Left lung (tissue), 10 donors: ENCODE data around the gene TRMT13. TPM values are rescaled to one million over a fixed set of nuclear protein-coding genes. Genes with fewer than 3 reads are reported as not detected.
A peak's percentile ranks its signal among the peaks of the same experiment; 100 is the strongest.
"Not testable (repeated sequence)": the region's sequence is repeated elsewhere in the genome, so short reads cannot be mapped to it uniquely, and the experiment has no call there.

Experiments used
- ATAC-seq: fragments of 200-7000 bp; cut with Tn5 transposase; one replicate; pipeline ENCODE4 v1.9.1; 2020; ENCODE audit warnings: moderate library complexity
- DNase-seq, 4 donors: peaks; one replicate each; pipeline ENCODE4 v3.0.0-alpha.2; 2013 to 2020
- H3K27ac ChIP-seq, 2 donors: fragments of 200-600 bp; sonication (generic) in 1 of 2; one replicate each; pipeline versions ENCODE4 v1.5.0 to v1.8.0; 2020 to 2021
- H3K27me3 ChIP-seq, 2 donors: fragments of 200-600 bp; sonication (generic) in 1 of 2; one replicate each; pipeline versions ENCODE4 v1.5.0 to v1.8.0; 2020 to 2021
- H3K36me3 ChIP-seq, 2 donors: fragments of 200-600 bp; sonication (generic) in 1 of 2; one replicate each; pipeline versions ENCODE4 v1.5.0 to v1.8.0; 2020 to 2021
- H3K4me1 ChIP-seq, 2 donors: fragments of 200-600 bp; one replicate each; pipeline ENCODE4 v1.8.0; 2021
- H3K4me3 ChIP-seq, 2 donors: fragments of 200-600 bp; sonication (generic) in 1 of 2; one replicate each; pipeline versions ENCODE4 v1.5.0 to v1.8.0; 2020 to 2021; ENCODE audit warnings: mild to moderate bottlenecking in 1 of 2
- H3K9me3 ChIP-seq, 2 donors: fragments of 200-600 bp; sonication (generic) in 1 of 2; one replicate each; pipeline versions ENCODE4 v1.5.0 to v1.8.0; 2020 to 2021
- intact Hi-C, 2 donors: fragments of 100-400 bp; cut with DNase I; formaldehyde crosslinking; loops; one replicate each; pipeline versions ENCODE4 v1.11.2 to v1.14.2; 2022
- polyA plus RNA-seq, 6 donors: library from polyadenylated mRNA; unstranded; fragments of 120-200 nt; gene quantifications; one replicate each; pipeline ENCODE4 v1.2.1, GENCODE V29; 2013; ENCODE audit not compliant: insufficient read length in 6 of 6
- total RNA-seq, 2 donors: library from RNA; stranded (reverse); fragmentation: NEBNext Ultra II Directional; extraction: Animal tissue kit (Norgen Biotek cat#: 25700); gene quantifications; one replicate each; pipeline ENCODE4 v1.2.1, GENCODE V29; 2021
- TF ChIP-seq, protein P1 (sequence below), 2 donors: fragments of 200-600 bp; sonication (generic) in 1 of 2; IDR thresholded peaks; one replicate each; pipeline versions ENCODE4 v1.5.0 to v1.8.0; 2021; ENCODE audit warnings: antibody characterized with exemption in 2 of 2
- donor health status: DM: no; HTN: yes; CAD: no.
- donor health status: DM: no; HTN: no; CAD: no.

TRMT13 gene
- total and polyA plus RNA-seq, 8 donors = 8.9 to 53.6 (median 49.0) TPM

GRCh38 chr1:100184536-100184935 is 51.6 kb downstream of the TRMT13 start:
- ATAC-seq (no peak), DNase-seq (no peak)
- H3K4me1 ChIP-seq = peaks cover 10% of the 10 kb centered on the region in 2 donors
- no peaks in the 10 kb centered on the region for H3K9me3 ChIP-seq
- TF ChIP-seq, protein P1, sequence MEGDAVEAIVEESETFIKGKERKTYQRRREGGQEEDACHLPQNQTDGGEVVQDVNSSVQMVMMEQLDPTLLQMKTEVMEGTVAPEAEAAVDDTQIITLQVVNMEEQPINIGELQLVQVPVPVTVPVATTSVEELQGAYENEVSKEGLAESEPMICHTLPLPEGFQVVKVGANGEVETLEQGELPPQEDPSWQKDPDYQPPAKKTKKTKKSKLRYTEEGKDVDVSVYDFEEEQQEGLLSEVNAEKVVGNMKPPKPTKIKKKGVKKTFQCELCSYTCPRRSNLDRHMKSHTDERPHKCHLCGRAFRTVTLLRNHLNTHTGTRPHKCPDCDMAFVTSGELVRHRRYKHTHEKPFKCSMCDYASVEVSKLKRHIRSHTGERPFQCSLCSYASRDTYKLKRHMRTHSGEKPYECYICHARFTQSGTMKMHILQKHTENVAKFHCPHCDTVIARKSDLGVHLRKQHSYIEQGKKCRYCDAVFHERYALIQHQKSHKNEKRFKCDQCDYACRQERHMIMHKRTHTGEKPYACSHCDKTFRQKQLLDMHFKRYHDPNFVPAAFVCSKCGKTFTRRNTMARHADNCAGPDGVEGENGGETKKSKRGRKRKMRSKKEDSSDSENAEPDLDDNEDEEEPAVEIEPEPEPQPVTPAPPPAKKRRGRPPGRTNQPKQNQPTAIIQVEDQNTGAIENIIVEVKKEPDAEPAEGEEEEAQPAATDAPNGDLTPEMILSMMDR (IDR thresholded peaks at IDR 0.05) = no peak
- H3K4me3 ChIP-seq = no peak overlapping the region
- intact Hi-C loops = no loop called here
- H3K27me3 ChIP-seq = no peaks in the 10 kb centered on the region
- H3K27ac ChIP-seq = no peak overlapping the region
- no peaks in the 10 kb centered on the region for H3K36me3 ChIP-seq

DNA sequence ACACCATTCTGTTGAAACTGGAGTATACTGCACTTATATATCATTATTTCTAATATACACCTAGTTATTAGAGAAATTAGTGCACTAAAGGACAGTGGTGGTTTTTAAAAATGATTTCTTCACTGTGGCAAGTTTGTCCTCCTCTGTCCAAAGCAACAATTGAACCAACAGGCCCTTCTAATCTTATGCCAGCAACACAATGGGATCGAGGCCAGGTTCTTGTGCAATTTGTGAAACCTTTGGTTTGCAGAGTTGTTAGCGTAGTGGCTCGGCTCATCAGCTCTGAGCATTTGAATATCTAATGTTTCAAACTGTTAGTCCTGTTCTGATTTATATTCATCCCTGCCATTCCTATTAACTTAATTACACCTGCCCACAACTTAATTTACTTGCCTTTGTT is 54.9 kb downstream of the TRMT13 start:
- Histone ChIP-seq H3K27me3 (no peaks in the 10 kb centered on the region), H3K27ac (no peak overlapping the region), H3K9me3 (no peaks in the 10 kb centered on the region), H3K36me3 (no peaks in the 10 kb centered on the region), H3K4me3 (no peak overlapping the region), H3K4me1 (peaks cover 10% of the 10 kb centered on the region in 2 donors)
- ATAC-seq (peak; percentile 80), DNase-seq (peak in 2 of 4 donors; percentile 29 to 61)
- TF ChIP-seq, protein P1 (IDR thresholded peaks at IDR 0.05) = no peak
- intact Hi-C loops = no loop called here

DNA sequence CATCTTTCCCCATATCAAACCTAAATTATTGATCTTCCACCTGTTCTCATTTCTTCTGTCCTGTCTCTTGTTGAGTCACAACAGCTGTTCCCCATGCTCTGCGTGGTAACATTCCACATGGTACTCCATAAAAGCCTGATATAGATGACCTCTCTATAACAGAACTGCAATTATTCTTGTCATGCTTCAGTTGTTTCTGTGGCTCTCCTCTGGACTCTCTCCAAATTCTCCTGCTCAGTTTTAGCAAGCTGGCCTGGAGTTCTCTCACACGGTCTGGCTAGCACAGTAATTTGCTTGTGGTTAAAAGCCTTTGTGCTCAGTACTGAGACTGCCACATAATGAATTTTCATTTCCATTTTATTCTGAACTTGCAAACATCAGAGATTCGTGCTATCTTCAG is 55.7 kb downstream of the TRMT13 start:
- no peaks in the 10 kb centered on the region for H3K9me3 ChIP-seq
- intact Hi-C loops = no loop called here
- TF ChIP-seq, protein P1 (IDR thresholded peaks at IDR 0.05) = no peak
- peaks cover 0 to 3% of the 10 kb centered on the region in 2 donors for H3K36me3 ChIP-seq
- no peaks in the 10 kb centered on the region for H3K27me3 ChIP-seq
- peak; percentile 72 for ATAC-seq
- no peak overlapping the region for H3K27ac ChIP-seq
- no peak overlapping the region for H3K4me3 ChIP-seq
- peaks cover 10% of the 10 kb centered on the region in 2 donors for H3K4me1 ChIP-seq
- DNase-seq = peak in 2 of 4 donors; percentile 22 to 46

DNA sequence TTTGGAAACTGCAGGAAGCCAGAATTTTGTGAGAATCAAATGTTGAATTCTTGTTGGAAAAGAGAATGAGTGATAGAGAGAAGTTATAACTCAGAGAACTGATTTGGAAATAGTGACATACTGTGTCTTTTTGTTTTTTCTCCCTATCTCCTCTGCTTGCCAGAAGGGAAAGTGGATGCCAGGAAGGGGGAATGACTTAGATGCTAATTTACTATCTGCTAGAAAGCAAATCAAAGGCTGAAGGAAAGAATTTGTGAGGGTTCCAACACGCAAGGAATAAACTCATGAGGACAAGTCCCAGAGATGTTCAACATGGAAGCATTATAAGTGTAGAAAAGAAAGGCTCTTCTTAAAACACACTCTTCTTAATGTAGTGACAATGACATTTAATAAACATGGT is 65.6 kb downstream of the TRMT13 start:
- Histone ChIP-seq H3K4me1 (no peaks in the 10 kb centered on the region), H3K36me3 (peaks cover 0 to 78% of the 10 kb centered on the region in 2 donors), H3K27me3 (no peaks in the 10 kb centered on the region), H3K4me3 (no peak overlapping the region), H3K27ac (no peak overlapping the region), H3K9me3 (no peaks in the 10 kb centered on the region)
- no peak for DNase-seq
- intact Hi-C loops = no loop called here
- ATAC-seq = no peak
- TF ChIP-seq, protein P1 (IDR thresholded peaks at IDR 0.05) = no peak

DNA sequence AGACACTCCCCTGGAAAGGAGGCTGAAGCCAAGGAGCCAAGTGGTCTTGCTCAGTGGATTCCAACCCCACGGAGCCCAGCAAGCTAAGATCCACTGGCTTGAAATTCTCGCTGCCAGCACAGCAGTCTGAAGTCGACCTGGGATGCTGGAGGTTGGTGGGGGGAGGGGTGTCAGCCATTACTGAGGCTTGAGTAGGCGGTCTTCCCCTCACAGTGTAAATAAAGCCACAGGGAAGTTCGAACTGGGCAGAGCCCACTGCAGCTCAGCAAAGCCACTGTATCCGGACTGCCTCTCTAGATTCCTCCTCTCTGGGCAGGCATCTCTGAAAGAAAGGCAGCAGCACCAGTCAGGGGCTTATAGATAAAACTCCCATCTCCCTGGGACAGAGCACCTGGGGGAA is 67.1 kb downstream of the TRMT13 start:
- H3K9me3 ChIP-seq, H3K4me3 ChIP-seq, ATAC-seq, H3K4me1 ChIP-seq, H3K27me3 ChIP-seq, H3K27ac ChIP-seq, DNase-seq, intact Hi-C loops: not testable (repeated sequence)
- peaks cover 0 to 80% of the 10 kb centered on the region in 2 donors for H3K36me3 ChIP-seq

Other genes with a start within 250 kb of the TRMT13 start
- 10 to 100 TPM; 32.1 to 43.1 TPM for gene SLC35A3, start 163.2 kb upstream of the TRMT13 start, total RNA-seq
- gene SLC35A3, start 163.2 kb upstream of the TRMT13 start, polyA plus RNA-seq = 10 to 100 TPM; 26.4 to 35.0 (median 30.0) TPM
- 1 to 10 TPM; 3.1 to 3.7 TPM for gene SASS6, start 233 bp upstream of the TRMT13 start, total RNA-seq
- 1 to 10 TPM; 7.8 to 9.9 (median 8.6) TPM for gene SASS6, start 233 bp upstream of the TRMT13 start, polyA plus RNA-seq
- gene LRRC39, start 45.1 kb downstream of the TRMT13 start, total RNA-seq = 1 to 10 TPM in 1 of 2 donors, under 1 TPM in 1; 0.35 to 1.2 TPM
- gene LRRC39, start 45.1 kb downstream of the TRMT13 start, polyA plus RNA-seq = 1 to 10 TPM; 2.7 to 4.2 (median 3.5) TPM
- gene DBT, start 116.7 kb downstream of the TRMT13 start, total RNA-seq = 10 to 100 TPM; 15.9 to 22.6 TPM
- gene DBT, start 116.7 kb downstream of the TRMT13 start, polyA plus RNA-seq = 10 to 100 TPM; 17.1 to 23.0 (median 19.8) TPM
- 10 to 100 TPM; 37.1 to 38.7 TPM for gene RTCA, start 133.1 kb downstream of the TRMT13 start, total RNA-seq
- 10 to 100 TPM; 26.7 to 31.4 (median 31.2) TPM for gene RTCA, start 133.1 kb downstream of the TRMT13 start, polyA plus RNA-seq
- 10 to 100 TPM in 1 of 2 donors, 1 to 10 TPM in 1; 8.9 to 13.9 TPM for gene CDC14A, start 219.3 kb downstream of the TRMT13 start, total RNA-seq
- gene CDC14A, start 219.3 kb downstream of the TRMT13 start, polyA plus RNA-seq = 10 to 100 TPM; 13.5 to 16.4 (median 14.7) TPM